HG03469 (cell line): ENCODE measurements around the gene TSBP1.
"Not testable (repeated sequence)": the region's sequence is repeated elsewhere in the genome, so short reads cannot be mapped to it uniquely, and the experiment has no call there.

Experiments used
- ATAC-seq: cut with Tn5 transposase; IDR thresholded peaks from one replicate; pipeline ENCODE4 v1.9.1; 2021; ENCODE audit warnings: mild to moderate bottlenecking, moderate library complexity, moderate number of reproducible peaks; ENCODE audit not compliant: unreplicated experiment

The TSBP1 gene

GRCh38 chr6:32290886-32291450 lies 80.7 kb downstream of the TSBP1 start:
- no peak for ATAC-seq

DNA sequence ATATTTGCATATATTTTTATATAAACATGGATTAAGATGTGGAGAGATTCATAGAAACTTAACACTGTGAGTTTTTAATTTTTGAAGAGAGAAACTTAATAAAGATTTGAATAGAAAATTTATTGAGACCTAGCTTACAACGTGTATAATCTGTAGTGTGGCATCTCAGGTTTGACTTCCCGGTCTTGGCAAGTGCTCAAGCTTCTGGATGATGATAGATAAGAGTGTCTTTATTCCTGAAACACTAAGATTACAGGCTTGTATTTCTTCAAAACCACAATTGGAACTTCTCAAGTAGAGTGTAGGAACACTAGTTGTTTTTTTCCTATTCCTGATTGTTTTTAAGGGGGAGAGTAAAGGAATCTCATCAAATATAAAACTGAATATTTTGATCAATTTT lies 83.3 kb downstream of the TSBP1 start:
- ATAC-seq, result no peak

- ATAC-seq, result not testable (repeated sequence)
Observed at GRCh38 chr6:32273801-32274577, 97.7 kb downstream of the TSBP1 start.

DNA sequence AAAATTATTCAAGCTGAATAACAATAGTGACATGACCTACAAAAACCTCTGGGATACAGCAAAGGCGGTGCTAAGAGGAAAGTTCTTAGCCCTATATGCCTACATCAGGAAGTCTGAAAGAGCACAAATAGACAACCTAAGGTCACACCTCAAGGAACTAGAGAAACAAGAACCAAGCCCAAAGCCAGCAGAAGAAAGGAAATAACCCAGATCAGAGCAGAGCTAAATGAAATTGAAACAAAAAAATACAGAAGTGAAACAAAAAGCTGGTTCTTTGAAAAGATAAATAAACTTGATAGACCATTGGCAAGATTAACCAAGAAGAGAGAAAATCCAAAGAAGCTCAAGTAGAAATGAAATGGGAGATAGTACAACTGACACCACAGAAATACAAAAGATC lies 100.3 kb downstream of the TSBP1 start:
- no peak for ATAC-seq

DNA sequence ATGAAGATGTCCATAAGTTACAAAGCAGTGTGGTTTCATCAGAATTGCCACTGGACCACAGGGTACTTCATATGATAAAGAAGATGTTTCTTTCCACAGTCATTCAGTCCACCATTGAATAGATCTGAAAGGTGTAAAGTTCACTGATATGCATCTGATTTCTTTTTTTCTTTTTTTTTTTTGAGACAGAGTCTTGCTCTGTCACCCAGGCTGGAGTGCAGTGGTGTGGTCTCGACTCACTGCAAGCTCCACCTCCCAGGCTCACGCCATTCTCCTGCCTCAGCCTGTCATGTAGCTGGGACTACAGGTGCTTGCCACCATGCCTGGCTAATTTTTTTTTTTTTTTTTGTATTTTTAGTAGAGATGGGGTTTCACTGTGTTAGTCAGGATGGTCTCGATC lies 103.2 kb downstream of the TSBP1 start:
- not testable (repeated sequence) for ATAC-seq

DNA sequence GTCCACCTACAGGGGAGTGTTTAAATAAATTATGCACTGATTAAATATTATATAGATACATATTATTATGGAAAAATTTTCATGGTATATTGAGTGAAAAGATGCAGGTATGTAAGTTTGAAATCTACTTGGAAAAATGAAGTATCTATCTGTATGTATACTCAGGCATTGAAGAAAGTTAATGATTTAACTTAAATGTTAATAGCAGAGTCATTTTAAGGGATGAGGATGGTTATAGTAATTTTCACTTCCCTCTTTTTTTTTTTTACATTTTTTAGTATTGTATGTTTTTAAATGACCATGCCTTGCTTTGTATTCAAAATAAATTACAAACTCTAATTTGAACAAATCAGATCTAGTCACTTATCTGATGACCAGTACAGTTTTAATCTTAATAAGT lies 104.7 kb downstream of the TSBP1 start:
- no peak for ATAC-seq

DNA sequence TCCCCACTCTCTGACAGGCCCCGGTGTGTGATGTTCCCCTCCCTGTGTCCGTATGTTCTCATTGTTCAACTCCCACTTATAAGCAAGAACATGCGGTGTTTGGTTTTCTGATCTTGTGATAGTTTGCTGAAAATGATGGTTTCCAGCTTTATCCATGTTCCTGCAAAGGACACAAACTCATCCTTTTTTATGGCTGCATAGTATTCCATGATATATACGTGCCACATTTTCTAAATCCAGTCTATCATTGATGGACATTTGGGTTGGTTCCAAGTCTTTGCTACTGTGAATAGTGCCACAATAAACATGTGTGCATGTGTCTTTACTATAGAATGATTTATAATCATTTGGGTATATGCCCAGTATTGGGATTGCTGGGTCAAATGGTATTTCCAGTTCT lies 114.4 kb downstream of the TSBP1 start:
- not testable (repeated sequence) for ATAC-seq

DNA sequence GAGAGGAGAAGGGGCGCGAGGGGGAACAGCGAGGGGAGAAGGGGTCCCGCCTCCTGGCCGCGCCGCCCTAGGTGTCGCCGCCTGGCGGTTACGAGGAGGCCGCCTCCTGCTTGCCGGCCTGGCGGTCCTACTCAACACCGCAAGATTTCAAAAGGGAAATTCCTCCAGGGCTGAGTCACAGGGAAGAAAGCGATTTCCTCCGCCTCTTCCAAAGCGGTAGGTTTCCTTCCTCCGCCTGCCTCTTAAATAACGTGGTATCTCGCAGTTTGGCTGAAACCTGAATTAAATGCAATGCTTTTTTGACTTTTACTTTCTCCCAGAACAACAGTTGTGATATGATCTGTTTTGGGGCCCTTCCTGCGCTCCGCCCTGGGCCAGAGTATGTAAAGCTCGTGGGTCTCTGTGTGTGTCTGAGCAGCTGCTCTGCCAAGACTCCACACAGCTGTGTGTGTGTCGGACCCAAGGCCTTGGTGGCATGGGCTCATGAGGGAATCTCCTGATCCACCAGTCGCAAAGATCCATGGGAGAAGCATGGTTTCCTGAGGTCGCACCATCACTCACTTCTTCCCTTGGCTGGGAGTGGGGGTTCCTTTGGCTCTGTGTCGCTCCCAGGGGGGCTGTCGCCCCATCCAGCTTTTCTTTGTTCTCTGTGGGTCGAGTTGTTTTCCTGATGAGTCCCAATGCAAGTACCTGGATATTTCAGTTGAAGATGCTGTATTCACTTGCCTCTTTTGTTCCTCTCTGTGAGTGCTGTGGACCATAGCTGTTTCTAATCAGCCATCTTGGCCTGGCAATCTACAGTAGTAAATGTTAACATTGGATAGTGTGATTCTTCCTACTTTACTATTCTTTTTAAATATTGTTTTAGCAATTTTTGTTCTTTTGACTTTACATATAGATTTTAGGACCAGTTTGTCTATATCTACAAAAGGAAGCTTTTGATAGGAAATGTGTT lies 116.2 kb downstream of the TSBP1 start:
- no peak for ATAC-seq

DNA sequence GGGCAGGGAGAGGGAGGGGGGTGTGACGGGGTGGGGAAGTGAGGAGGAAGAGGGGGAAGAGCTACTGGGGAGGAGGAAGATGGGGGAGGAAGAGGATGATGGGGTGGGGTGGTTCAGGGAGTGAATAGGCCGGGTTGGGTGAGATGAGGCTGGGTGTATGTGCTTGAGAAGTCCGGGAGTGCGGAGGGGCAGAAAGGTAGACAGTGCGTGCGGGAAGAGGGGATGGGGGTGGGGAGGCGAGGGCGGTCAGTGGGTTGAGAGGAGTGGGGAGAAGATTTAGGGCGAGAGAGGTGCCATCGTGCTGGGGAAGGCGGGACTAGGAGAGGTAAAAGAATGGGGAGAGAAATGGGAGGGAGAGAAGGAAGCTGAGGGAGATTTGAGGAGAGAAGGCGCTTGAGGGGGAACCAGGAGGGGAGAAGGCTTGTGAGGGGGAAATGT lies 116.9 kb downstream of the TSBP1 start:
- ATAC-seq, result no peak

- no peak for ATAC-seq
Observed at GRCh38 chr6:32252331-32253009, 119.2 kb downstream of the TSBP1 start.

DNA sequence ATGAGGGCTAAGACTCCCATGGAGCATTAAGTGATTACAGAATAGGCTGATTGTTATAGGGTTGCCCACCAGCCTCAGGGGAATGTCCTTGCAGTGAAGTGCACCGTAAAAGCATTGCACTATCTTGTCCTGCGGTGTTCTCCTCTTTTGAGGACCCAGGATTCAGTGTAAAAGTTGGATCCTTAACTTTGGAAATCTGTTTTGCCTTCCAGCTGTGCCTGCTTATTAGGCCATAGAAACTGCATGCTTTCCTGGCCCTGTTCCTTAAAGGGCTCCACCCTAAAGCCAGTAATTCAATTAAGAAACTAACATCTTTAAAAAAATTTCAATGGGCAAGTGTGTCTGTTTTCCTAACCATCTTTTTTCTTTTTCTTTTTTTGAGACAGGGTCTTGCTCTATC lies 122.4 kb downstream of the TSBP1 start:
- no peak for ATAC-seq

DNA sequence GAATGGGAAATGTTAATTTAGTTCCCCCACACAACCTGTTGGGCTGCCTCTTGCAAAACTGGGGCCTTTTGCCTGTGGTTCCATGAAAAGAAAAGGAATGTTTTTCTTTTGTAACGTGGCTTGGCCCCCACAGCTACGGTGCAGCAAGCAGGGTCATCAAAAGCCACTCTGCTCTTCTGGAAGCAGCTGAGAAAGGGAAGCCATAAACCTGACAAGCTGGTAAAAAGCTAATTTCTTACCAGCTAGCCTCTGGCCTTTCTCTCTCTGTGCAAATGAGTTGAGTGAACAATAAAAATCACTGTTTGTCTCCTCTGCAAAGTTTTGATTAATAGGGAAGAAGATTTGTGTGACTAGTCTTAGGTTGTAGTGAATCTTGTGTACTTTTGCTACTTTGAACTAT lies 124.3 kb downstream of the TSBP1 start:
- ATAC-seq, result no peak

GRCh38 chr6:32244946-32245398 lies 126.7 kb downstream of the TSBP1 start:
- no peak for ATAC-seq

GRCh38 chr6:32244270-32244669 lies 127.4 kb downstream of the TSBP1 start:
- no peak for ATAC-seq
